Measurements from ENCODE around the gene CD28.
"Not testable (repeated sequence)": the region's sequence is repeated elsewhere in the genome, so short reads cannot be mapped to it uniquely, and the experiment has no call there.

Gene CD28

DNA sequence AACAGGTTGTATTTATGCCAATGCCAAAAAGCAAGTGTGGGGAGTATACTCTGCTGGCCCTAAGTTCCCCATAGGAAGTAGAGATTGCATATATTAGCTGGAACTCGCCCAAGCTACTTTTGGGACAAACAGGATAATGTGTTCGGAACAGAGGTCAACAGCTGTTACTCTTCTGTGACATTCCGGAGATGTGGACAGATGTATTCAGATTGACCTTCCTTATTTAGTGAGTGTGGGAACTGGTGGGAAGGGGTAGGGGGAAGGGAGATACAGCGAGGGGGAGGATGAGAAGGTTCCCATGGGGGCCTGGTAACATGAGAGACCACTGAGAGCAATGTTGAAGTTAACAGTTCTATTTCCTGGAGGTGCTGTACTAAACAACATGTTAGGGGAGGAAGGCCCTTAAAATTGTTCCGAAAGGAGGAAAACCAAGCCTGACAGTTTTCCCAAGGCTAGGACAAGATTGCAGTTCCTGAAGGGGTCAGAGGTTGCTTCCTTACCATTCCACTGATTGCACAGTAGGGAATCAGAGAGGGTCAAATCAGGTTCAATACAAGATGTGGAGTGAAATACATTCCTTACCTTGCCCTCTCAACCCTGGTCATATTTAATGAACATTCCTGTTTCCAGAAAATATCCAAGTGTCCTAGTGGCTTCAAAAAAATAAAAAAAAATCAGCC is 14.3 kb upstream of the CD28 start:
- H3K9me3 Mint-ChIP-seq, result peaks cover under 1% of the 10 kb centered on the region
- peaks cover 67% of the 10 kb centered on the region for H3K4me1 Mint-ChIP-seq
- H3K27ac Mint-ChIP-seq, result peak overlapping the region; percentile 64 to 93 (median 79)
- H3K36me3 Mint-ChIP-seq (ENCODE audit: low read depth), result no peaks in the 10 kb centered on the region
- no peaks in the 10 kb centered on the region for H3K27me3 Mint-ChIP-seq (ENCODE audit: low read depth)
- H3K4me3 Mint-ChIP-seq, result no peak overlapping the region
- TF ChIP-seq, protein P1, sequence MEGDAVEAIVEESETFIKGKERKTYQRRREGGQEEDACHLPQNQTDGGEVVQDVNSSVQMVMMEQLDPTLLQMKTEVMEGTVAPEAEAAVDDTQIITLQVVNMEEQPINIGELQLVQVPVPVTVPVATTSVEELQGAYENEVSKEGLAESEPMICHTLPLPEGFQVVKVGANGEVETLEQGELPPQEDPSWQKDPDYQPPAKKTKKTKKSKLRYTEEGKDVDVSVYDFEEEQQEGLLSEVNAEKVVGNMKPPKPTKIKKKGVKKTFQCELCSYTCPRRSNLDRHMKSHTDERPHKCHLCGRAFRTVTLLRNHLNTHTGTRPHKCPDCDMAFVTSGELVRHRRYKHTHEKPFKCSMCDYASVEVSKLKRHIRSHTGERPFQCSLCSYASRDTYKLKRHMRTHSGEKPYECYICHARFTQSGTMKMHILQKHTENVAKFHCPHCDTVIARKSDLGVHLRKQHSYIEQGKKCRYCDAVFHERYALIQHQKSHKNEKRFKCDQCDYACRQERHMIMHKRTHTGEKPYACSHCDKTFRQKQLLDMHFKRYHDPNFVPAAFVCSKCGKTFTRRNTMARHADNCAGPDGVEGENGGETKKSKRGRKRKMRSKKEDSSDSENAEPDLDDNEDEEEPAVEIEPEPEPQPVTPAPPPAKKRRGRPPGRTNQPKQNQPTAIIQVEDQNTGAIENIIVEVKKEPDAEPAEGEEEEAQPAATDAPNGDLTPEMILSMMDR (IDR thresholded peaks at IDR 0.05; ENCODE audit: unreplicated experiment in 3 of 3), result no peak

DNA sequence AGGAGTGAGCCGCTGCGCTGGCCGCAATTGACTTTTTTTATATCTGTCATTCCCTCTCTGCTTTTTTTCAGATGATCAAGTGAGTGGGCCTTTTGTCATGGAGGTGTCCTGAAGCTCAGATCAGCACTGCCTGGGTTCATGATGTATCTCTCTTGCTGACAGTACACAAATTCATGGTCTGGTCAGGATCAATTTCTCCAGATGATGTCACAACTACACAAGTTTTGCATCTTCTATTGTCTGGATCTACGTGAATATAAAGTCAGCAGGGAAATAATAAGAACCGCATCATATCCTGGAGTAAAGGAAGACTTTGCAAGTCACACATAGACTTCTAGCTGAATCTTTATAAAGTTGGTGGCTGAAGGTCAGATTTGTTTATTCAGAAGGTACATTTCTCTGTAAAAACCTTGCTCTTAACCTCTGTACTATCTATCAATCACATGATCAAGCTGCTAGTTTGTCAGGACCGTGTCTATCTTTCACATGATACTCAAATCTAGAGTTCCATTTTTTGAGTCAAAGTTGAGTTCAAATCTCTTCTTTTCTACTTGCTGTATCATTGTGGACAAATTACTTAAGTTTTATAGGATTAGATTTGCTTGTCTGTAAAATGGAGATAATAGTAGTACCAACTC is 13.1 kb upstream of the CD28 start:
- TF ChIP-seq, protein P1 (IDR thresholded peaks at IDR 0.05; ENCODE audit: unreplicated experiment in 3 of 3), result no peak
- H3K4me1 Mint-ChIP-seq, result peaks cover 60% of the 10 kb centered on the region
- no peak overlapping the region for H3K4me3 Mint-ChIP-seq
- H3K27me3 Mint-ChIP-seq (ENCODE audit: low read depth), result no peaks in the 10 kb centered on the region
- H3K36me3 Mint-ChIP-seq (ENCODE audit: low read depth), result peaks cover 9% of the 10 kb centered on the region
- H3K27ac Mint-ChIP-seq, result peak overlapping the region; percentile 37 to 93 (median 52)
- H3K9me3 Mint-ChIP-seq, result peaks cover 12% of the 10 kb centered on the region

DNA sequence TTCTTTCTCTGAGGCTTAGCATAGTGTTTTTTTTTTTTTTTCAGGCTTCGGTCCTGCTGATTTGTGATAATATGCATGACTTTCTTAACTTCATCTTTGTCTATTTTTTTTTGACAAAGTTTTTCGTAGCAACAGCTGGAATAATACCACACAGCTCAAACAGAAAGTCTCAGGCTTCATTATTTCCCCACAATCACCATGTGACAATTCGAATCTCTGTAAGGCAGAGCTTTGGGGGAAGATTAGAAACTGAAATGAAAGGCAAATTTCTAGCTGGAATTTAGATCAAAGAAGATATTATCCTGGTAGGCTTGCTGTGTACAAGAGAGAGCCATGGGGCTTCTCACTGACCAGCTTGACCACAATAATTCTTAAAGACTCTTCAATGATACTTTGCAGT is 12.2 kb upstream of the CD28 start:
- H3K4me1 Mint-ChIP-seq, result peaks cover 51% of the 10 kb centered on the region
- TF ChIP-seq, protein P1 (IDR thresholded peaks at IDR 0.05; ENCODE audit: unreplicated experiment in 3 of 3), result no peak
- H3K27ac Mint-ChIP-seq, result peak overlapping the region; percentile 37 to 93 (median 52)
- H3K4me3 Mint-ChIP-seq, result no peak overlapping the region
- no peaks in the 10 kb centered on the region for H3K27me3 Mint-ChIP-seq (ENCODE audit: low read depth)
- H3K36me3 Mint-ChIP-seq (ENCODE audit: low read depth), result peaks cover 14% of the 10 kb centered on the region
- H3K9me3 Mint-ChIP-seq, result peaks cover 17% of the 10 kb centered on the region

DNA sequence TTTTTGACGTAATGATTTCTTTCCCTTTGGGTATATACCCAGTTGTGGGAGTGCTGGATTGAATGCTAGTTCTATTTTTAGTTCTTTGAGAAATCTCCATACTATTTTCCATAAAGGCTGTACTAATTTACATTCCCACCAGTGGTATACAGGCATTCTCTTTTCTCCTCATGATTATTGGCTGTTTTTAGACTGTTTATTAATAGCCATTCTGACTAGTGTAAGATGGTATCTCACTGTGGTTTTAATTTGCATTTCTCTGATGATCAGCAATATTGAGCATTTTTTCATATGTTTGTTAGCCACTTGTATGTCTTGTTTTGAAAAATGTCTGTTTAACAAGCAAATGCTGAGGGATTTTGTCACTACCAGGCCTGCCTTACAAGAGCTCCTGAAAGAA is 9.2 kb upstream of the CD28 start:
- TF ChIP-seq, protein P1 (IDR thresholded peaks at IDR 0.05; ENCODE audit: unreplicated experiment in 3 of 3), result no peak
- H3K4me1 Mint-ChIP-seq, result peaks cover 21% of the 10 kb centered on the region
- peaks cover 17% of the 10 kb centered on the region for H3K36me3 Mint-ChIP-seq (ENCODE audit: low read depth)
- H3K27me3 Mint-ChIP-seq (ENCODE audit: low read depth), result no peaks in the 10 kb centered on the region
- H3K4me3 Mint-ChIP-seq, result no peak overlapping the region
- H3K27ac Mint-ChIP-seq, result no peak overlapping the region
- peaks cover 31% of the 10 kb centered on the region for H3K9me3 Mint-ChIP-seq

DNA sequence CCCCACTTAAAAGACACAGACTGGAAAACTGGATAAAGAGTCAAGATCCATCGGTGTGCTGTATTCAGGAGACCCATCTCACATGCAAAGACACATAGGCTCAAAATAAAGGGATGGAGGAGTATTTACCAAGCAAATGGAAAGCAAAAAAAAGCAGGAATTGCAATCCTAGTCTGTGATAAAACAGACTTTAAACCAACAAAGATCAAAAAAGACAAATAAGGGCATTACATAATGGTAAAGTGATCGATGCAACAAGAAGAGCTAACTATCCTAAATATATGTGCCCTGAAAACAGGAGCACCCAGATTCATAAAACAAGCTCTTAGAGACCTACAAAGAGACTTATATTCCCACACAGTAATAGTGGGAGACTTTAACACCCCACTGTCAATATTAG is 8.7 kb upstream of the CD28 start:
- not testable (repeated sequence) for H3K4me3 Mint-ChIP-seq; H3K27me3 Mint-ChIP-seq (ENCODE audit: low read depth); H3K27ac Mint-ChIP-seq
- peaks cover 16% of the 10 kb centered on the region for H3K4me1 Mint-ChIP-seq
- peaks cover 35% of the 10 kb centered on the region for H3K9me3 Mint-ChIP-seq
- H3K36me3 Mint-ChIP-seq (ENCODE audit: low read depth), result peaks cover 18% of the 10 kb centered on the region

DNA sequence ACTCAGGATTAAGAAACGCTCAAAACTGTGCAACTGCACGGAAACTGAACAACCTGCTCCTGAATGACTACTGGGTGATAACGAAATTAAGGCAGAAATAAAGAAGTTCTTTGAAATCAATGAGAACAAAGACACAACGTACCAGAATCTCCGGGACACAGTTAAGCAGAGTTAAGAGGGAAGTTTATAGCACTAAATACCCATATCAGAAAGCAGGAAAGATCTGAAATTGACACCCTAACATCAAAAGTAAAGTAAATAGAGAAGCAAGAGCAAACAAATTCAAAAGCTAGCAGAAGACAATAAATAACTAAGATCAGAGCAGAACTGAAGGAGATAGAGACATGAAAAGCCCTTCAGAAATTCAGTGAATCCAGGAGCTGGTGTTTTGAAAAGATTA is 8.0 kb upstream of the CD28 start:
- H3K4me3 Mint-ChIP-seq; H3K27me3 Mint-ChIP-seq (ENCODE audit: low read depth); H3K27ac Mint-ChIP-seq: not testable (repeated sequence)
- Mint-ChIP-seq H3K9me3 (peaks cover 42% of the 10 kb centered on the region), H3K36me3 (ENCODE audit: low read depth) (peaks cover 20% of the 10 kb centered on the region), H3K4me1 (peaks cover 12% of the 10 kb centered on the region)

DNA sequence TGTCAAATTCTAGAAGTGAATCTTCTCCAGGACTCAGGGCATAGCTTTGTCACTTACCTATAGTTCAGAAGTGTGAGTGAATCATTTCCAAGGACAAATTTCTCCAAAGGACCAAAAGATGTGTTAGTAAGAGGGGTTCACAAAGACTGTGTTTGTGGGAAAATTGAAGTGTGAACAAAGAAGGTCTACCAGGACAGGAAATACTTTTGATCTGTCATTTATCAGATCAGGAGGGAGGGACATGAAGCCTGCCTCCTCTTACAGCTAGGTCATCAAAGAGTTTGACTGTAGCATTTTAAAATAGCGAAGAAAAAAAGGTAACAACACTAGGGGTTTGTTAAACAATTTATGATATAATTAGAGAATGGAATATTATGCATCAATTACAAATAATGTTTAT is 2.0 kb upstream of the CD28 start:
- H3K27me3 Mint-ChIP-seq (ENCODE audit: low read depth), result no peaks in the 10 kb centered on the region
- H3K36me3 Mint-ChIP-seq (ENCODE audit: low read depth), result peaks cover 5% of the 10 kb centered on the region
- H3K27ac Mint-ChIP-seq, result peak overlapping the region in 1 of 3 experiments; percentile 3
- H3K4me3 Mint-ChIP-seq, result no peak overlapping the region
- H3K4me1 Mint-ChIP-seq, result peaks cover 6% of the 10 kb centered on the region
- H3K9me3 Mint-ChIP-seq, result peaks cover 32% of the 10 kb centered on the region
- TF ChIP-seq, protein P1 (IDR thresholded peaks at IDR 0.05; ENCODE audit: unreplicated experiment in 3 of 3), result no peak

All from nephron (organoid).